Raji (cell line): ENCODE data around the gene CFAP45.

ENCODE experiments used
- POLR2A ChIP-seq: IDR thresholded peaks from 2 replicates; pipeline ENCODE4 v1.6.1; 2011; ENCODE audit warnings: low read depth, low read length, control low read depth; ENCODE audit not compliant: insufficient read depth

Gene CFAP45

GRCh38 chr1:159900086-159900680 lies at the start of gene CFAP45:
CFAP45 (minus strand) TSS chr1:159900165; CDS start chr1:159900098, 67 bp downstream.
- no peak for TF ChIP-seq POLR2A

- no peak for TF ChIP-seq POLR2A
These were observed 49.2 kb upstream of the CFAP45 start for GRCh38 chr1:159949123-159949522.

GRCh38 chr1:159947942-159948341 lies 48.0 kb upstream of the CFAP45 start:
- TF ChIP-seq POLR2A = no peak

GRCh38 chr1:159946242-159947187 lies 46.5 kb upstream of the CFAP45 start:
- TF ChIP-seq POLR2A = no peak

GRCh38 chr1:159945483-159946241 lies 45.7 kb upstream of the CFAP45 start, which contains the start of gene IGSF9:
IGSF9 (minus strand) TSS chr1:159945613; CDS start chr1:159943454, 2,159 bp downstream.
- TF ChIP-seq POLR2A = no peak

GRCh38 chr1:159944623-159945455 lies 44.9 kb upstream of the CFAP45 start:
- no peak for TF ChIP-seq POLR2A

GRCh38 chr1:159943908-159944622 lies 44.1 kb upstream of the CFAP45 start:
- TF ChIP-seq POLR2A = no peak

GRCh38 chr1:159943278-159943640 lies 43.3 kb upstream of the CFAP45 start:
- no peak for TF ChIP-seq POLR2A

GRCh38 chr1:159942632-159943277 lies 42.8 kb upstream of the CFAP45 start:
- no peak for TF ChIP-seq POLR2A

GRCh38 chr1:159941591-159942560 lies 41.9 kb upstream of the CFAP45 start:
- TF ChIP-seq POLR2A = no peak

- no peak for TF ChIP-seq POLR2A
These were observed 41.2 kb upstream of the CFAP45 start for GRCh38 chr1:159941141-159941540.

- no peak for TF ChIP-seq POLR2A
These were observed 40.1 kb upstream of the CFAP45 start for GRCh38 chr1:159940006-159940620.
